GOT3 (cell line): ENCODE results near the gene TICAM2.

ENCODE experiments used
- DNase-seq: peaks from one replicate; lab custom pipeline; 2025; ENCODE audit warnings: mixed read lengths; lab: John Stamatoyannopoulos, UW

Gene TICAM2

DNA sequence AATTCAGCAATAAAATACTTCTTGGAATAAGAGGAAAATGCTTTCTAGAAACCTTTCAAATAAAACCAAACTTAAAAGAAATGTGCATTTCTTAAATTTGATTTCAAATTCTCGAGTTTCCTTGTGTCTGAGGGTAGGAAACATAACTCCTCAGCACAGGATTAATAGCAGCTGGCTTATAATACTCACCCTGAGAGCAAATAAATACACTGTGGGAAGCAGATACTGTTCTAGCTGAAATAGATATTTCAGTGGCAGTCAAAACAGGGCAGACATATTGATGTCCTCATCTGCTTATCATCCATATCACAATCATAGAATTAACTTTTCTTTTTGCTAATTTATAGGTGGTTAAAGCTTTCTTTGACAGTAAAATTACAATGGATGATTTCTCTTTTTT, 33.6 kb downstream of the TICAM2 start:
- no peak for DNase-seq

DNA sequence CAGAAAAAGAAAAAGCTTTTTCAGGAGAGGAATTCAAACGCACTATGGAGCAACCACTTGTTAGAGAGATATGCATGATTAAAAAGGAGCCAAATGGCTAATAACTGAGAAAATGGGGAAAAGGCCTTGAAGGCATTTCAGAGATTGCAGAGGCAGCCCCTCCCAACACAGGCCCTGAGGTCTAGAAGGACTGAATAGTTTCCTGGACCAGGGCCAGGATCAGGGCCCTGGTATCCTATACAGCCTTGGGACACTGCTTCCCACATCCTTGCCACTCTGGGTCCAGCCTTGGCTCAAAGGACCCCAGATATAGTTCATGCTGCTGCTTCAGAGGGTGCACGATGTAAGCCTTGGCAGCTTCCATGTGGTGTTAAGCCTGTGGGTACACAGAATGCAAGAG, 37.0 kb downstream of the TICAM2 start:
- DNase-seq: no peak

DNA sequence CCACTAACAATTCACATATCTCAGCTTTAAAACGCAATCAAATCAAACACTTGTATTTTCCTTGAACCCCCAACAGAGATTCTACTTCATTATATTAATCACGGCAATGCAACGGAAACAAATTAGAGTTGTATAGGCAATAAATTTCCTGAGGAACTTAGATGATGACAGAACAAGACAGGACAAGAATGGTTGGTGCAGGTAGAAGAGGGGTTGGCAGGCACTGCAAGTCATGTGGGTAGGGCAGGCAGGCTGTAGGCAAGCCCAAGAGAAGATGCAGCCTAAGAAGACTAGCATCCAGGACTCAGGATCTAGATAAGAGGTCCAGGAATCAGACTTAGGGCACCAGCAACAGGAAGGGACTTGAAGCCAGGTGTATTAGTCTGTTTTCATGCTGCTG, 41.1 kb downstream of the TICAM2 start:
- no peak for DNase-seq

DNA sequence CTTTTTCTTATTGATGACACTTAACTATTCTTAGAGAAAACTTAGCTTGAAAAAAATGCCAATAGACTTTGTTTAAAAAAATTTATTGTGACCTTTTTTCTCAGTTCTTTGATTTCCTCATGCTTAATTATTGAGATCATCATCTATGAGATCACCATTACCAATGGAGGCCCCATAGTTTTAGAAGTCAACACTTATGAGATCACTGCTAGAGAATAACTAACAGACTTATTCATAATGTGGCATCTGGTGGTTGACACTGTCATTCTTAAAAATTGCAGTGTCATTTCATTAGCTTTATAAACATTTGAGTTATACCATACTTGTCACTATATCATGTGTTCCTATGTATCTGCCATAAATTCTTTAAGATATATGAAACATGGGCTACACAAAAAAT, 42.8 kb downstream of the TICAM2 start:
- DNase-seq: no peak

DNA sequence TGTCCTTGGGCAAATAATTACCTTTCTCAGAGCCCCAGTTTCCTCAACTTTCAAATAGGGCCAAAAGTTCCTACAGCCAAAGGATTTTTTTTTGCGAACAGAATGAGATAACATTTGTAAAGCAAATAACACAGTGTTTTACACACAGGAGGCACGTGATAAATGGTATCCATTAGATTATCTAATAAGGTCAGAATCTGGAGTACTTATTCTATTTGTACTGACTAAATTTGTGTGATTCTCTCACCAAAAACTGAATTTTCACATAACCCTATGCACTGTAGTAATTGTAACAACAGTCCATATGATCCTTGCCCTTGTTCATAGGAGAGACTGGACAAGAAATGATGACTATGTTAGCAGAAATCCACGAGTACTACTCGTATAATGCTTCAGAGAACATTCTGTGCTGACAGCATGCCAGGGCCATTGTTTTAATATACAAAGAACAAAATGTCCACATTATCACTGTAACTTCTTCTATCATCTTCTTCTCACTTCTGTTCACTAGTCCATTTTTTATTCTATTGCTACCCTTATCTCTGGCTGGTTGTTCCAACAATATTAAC, 43.8 kb downstream of the TICAM2 start:
- DNase-seq: no peak

DNA sequence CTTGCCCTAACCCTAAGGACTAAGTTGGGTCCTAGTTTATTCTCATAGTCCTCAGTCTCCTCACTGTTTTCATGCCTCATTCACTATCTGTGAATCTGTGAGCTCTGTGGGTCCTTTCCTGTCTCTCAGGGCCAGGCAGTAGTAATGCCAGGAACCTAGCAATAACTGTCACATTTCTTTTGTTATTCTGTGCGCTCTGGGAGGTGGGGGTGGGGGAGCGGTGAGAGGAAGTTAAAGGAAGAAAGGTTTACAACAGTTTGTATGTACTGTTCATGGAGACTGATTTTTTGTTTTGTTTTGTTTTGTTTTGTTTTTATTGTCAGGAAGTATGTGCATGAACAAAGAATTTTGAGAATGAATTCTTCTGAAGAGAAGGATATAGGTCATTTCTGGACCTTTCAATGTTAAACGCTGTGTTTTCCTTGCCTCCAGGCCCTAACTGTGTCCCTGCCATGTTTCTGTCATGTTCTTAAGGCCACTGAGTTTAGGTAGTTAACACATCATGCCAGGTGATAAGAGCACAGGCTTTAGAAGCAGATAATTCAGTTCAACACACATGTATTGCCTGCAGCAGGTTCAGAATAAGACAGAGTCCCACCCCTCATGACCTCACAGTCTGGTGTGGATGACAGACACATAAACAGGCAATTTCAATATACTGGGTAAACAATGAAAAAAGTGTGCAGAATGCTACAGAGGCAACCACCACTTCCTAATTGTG, 44.5 kb downstream of the TICAM2 start:
- DNase-seq: no peak

DNA sequence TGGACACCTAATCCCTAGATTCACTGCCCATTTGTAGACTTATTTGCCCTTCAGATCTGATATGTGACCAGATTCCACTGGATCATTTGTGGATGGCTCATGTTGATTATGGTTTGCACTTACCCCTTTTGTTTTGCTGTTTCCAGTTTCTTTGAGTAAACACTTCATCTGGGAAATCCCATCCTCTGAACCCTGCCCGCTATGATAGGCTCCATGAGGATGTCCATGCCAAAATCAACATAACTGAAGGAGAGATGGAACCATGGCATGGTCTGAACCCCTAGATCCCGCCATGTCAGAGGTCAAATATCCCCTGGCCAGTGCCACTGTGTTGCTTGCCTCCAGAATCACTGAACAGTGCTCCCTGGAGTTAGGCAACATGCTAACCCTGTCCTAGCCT, 46.0 kb downstream of the TICAM2 start:
- no peak for DNase-seq

DNA sequence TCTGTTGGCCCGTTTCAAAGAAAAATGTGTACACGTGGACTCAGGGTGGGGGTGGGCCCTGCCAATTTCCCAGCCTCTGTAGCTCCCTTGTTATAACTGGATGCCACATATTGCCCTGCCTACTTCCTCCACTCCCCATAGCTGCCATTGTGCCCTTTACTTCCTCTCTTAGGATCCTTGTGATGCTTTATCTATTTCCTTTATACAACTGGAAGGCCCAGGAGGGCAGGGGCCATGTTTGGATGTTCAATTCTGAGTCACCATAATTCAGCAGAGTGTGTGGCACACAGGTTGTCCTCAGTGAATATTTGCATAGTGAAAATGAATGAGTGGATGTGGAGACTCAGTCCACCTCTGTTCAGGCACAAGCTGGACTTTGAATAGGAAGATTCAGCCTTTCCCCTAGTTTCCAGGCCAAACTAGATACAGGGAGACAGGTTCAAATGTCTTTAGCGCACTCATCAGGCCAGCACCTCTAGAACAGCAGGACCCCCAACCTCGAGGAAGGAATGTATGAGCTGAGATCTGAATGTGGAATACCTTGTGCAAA, 47.1 kb downstream of the TICAM2 start:
- no peak for DNase-seq

DNA sequence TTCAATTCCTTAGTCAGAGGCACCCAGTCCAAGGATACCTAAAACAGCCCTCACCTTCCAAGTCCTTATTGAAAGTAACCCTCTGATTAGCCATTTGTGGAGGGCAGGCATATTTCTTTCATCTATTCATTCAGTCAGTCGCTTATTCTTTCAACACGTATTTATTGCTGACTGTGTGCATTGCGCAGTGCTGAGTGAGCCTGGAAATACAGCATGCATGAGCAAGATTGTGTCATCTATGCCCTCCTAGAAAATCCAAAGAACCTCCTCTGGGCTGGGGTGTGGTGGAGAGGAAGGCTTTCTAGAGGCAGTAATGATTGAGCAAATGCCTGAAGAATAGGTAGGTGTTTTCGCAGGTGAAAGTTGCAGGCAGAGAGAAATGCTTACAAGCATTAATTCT, 49.2 kb downstream of the TICAM2 start:
- DNase-seq: no peak

DNA sequence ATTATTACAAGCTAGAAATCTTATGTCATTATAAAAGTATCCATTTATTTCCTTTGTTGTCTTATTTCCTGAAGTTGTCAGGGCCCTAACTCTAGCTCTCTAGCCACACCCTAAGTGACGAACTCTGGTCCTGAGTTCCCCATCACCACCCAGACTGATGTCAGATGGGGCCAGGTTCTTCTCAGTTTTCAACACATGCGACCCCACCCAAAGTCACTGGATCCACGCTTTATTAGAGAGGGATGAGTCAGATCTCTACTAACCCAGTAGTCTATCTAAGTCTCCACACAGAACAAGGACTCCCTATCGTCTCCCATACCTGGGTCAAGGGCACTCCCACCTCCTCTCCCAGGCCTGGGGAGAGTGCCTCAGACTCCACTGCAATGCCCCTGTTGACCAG, 50.9 kb downstream of the TICAM2 start:
- no peak for DNase-seq

DNA sequence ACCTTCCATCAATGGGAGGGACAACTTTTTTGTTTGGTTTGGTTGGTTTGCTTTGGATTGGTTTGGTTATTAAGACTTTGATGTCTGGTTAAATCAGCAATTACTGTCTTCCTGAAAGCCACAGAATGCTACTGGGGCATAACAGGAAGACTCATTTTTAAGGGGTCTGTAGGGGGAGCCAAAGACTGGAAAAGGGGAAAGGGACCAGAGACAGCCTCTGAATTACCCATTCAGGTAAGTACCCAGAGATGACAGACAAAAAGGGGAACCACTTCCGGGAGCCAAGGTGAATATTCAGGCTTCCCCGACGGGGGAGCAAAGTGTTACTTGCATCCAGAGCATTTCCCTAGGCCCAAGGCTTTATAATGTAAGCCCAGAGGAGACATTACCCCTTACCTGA, 53.1 kb downstream of the TICAM2 start:
- no peak for DNase-seq

DNA sequence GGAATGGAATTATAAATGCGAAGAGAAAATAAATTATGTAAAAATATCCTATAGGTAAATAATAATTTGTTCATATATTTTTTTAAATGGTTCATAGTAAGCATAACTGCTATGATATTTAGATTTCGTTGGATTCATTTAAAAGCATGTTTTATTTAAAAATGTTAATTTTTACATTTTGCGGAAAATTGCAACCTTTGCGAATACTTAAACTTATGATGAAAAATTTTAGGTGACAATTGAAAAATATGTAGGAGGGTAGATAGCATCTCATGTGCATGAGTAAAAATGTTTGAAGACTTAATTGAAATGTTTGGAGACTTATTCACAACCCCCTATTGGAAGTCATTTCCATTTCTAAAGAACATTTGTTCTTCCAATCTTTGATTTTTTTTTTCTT, 53.6 kb downstream of the TICAM2 start:
- DNase-seq: no peak

DNA sequence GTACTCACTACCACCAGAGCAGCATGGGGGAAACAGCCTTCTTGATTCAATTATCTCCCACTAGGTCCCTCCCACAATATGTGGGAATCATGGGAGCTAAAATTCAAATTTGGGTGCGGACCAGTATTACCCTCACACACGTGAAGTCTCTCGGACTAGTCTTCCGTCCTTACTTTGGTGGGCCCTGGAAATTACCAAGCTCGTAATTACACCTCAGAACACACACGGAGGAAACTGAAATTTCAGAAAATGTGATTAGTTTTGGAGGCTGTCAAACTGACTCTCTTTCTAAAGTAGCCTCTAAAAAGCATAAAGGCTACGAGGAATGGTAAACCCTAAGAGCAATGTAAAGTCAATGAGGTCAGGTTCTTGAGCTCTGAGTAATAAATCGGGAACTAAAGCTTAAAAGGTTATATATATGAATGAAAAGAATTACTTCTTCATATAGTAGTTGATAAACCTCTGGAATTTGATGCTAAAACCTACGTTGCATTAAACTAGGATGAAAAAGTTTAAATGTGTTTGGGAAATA, 56.9 kb downstream of the TICAM2 start:
- no peak for DNase-seq

DNA sequence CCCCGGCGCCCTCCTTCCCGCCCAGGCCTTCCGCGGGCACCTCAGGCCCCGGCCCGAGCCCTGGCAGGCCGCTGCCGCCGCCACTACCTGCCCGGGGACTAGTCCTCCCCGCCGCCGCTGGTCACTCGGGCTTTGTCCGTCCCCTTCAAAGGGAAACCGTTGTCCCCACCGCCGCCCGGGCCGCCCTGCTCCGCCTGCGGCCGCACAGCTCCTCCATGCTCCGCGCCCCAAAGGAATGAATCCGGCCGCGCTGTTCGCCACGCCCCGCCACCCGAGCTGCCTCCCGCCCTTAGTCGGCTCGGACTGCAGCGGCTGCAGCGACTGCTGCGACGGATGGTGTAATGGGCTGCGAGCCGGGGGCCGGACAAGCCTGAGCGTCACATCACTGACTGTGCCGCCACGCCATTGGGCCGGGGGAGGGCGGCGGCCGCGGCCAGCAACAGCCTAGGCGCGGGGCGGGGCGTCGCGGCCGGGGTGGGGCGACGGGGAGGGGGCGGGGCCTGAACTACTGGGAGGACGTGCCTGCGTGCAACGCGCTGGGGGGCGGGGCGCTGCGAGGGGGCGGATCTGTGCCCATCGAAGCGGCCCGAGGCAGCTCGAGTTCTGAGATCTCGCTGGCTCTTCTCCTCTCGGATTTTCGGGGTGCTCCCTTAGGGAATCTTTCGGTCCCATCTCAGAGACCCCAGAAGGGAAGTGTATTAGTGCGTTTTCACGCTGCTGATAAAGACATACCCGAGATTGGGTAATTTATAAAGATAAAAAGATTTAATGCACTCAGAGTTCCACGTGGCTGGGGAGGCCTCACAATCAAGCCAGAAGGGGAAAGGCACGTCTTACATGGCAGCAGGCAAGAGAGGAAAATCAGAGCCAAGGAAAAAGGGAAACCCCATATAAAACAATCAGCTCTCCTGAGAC, 57.6 kb downstream of the TICAM2 start, which contains the start of gene FEM1C:
Gene FEM1C (minus strand): TSS at position 340 of the 915 bp plus-strand sequence. CDS start 1,282 bp downstream, outside the sequence.
- DNase-seq: peak; percentile 97

DNA sequence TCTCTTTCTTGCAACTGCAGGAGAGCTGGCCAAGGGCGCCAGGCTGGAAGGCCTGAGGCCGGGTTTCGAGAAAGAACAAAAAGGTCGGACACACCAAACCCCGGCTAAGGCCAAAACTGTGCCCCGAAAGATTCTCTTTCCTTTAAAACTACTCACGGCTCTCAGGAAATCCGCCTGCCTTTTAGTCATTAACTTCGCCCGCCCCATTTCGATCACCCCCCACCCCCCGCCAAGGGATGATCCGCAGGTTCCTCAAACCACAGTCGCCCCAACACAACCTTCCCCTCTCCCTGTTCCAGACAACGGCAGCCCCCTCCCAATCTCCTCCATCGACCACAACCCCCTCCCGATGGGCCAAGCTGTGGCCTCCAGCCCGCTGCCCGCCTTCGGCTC, 58.2 kb downstream of the TICAM2 start:
- DNase-seq: peak; percentile 45

DNA sequence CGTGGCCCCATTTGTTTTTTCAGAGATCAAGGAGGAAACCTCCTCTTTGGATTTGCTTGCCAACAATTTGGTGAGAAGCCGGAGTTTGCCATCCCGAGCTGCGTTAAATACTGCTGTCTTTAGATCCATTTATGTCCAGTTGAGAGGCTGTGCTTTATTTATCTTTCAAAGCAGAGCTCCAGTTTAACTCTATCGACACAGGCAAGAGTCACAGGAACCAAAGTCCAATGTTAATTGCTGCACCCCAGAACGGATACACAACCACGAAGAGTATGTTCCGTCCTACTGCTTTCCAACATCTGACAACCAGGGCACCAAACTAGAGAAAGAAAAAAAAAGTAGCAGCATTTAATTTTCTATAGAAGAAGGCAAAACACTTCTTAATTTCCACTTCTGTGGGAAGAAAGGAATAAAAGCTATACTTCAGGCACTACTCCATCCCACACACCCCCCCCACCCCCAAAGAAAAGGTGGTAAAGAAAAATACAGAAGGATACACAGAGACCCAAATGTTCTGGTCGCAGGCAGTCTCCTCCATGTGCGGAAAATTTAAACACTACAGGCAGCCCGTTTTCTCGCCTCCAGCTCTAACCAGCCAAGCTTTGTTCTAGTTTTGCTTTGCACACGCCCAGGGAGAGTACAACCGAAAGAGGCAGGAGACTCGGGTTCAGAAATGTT, 58.8 kb downstream of the TICAM2 start:
- no peak for DNase-seq

DNA sequence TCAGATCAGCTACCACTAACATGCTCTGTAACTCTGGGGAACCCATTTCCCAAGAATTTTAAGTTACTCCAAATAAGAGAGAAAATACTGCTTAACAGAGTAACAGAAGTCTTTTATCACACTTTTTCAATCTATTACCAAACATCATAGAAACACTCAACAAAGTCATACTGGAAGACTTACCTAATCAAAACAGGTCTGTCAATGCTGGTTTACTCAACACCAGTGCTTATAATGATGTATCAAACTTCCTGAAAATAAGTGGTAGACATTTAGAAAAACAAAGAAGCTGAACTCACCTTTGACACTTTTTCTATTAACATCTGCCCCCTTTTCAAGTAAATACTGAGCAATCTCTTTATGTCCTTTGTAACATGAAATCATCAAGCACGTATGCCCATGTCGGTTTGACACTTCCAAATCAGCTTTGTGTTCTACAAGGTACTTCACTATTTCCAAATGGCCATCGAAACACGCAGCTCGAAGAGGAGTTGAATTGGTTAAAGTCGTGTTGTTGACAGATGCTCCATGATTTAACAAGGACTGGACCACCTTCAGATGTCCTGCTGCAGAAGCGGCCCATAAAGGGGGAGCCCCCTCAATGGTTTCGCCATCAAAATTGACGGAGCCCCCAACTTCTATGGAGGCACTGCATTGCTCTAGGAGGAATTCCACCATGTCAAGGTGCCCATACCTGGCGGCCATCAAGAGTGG, 59.5 kb downstream of the TICAM2 start:
- DNase-seq: no peak

DNA sequence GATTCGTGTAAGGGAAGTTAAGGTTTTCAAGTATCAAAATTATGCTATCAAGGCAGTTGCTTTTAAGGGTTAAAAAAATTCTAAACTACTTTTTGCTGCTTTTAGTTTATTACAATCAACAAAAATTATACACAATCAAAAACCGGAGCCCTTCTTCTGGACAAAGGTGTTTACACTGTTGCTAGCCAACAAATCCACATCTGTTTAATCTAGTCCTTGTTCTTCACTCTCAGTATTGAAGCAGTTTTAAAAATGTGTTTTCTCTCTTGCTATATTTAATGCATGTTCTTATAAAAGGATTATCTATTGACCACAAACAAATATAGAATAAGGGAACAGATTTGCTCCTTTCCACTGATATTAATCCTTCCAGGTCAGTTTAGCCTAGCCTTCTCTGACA, 60.2 kb downstream of the TICAM2 start:
- DNase-seq: no peak

DNA sequence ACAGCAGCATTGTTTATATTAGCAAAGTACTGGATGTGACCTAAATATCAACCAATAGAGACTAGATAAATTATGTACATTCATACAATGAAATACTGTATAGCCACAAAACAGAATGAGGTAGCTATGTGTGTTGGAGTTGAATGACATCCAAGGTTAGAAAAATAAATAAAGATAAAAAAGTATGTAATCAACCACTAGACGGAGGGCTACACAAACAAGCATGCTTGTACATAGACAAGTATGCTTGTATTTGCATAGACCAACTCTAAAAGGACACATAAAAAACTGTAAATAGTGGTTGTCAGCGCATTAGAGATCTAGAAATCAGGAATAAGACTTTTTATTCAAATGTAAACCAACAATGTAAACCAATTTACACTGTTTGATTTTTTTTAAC, 60.7 kb downstream of the TICAM2 start:
- DNase-seq: no peak

DNA sequence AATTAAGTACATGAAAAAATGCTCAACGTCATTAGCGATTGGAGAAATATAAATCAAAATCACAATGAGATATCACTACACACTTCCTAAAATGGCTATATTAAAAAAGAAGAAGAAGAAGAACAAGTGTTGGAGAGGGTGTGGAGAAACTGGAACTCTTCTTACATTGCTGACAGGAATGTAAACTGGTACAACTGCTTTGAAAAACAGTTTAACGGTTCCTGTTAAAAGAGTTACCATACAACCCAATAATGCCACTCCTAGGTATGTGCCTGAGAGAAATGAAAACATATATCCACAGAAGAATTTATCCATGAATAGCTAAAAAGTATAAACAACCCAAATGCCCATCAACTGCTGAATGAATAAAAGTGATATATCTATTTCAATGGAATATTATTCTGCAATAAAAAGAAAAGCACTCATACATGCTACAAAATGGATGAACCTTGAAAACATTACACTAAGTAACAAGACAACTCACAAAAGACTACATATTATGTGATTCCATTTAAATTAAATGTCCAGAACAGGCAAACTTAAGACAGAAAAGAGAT, 66.7 kb downstream of the TICAM2 start:
- no peak for DNase-seq

DNA sequence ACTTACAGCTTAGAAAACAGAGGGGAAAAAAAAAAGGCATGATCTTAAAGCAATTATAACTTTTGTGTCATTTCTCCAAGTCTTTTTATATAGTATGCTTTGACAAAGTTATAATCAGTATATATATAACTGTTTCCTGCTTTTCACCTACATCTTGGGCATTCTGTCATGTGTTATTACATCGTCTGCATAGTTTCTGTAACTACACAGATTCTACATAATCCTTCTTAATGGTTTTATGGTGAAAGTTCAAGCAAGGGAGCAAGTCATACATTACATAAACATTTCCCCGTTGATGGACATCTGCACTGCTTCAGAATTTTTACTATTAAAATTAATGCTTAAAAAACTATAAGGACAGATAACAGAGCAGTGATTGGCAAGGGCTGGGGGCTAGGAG, 69.8 kb downstream of the TICAM2 start:
- DNase-seq: no peak
